Nephron (organoid): Measurements from ENCODE around the gene LENEP.

Source experiments
- H3K27ac Mint-ChIP-seq, 3 experiments: 2 replicates each; pipeline ENCODE4 v1.8.0; 2020; ENCODE audit warnings: mixed read lengths in 3 of 3, mild to moderate bottlenecking in 2 of 3, moderate library complexity in 1 of 3
- H3K27me3 Mint-ChIP-seq: 2 replicates; pipeline ENCODE4 v1.8.0; 2021; ENCODE audit warnings: low read depth, mild to moderate bottlenecking, moderate library complexity, mixed read lengths
- H3K36me3 Mint-ChIP-seq: 2 replicates; pipeline ENCODE4 v1.8.0; 2020; ENCODE audit warnings: low read depth, mixed read lengths
- H3K4me1 Mint-ChIP-seq: 2 replicates; pipeline ENCODE4 v1.8.0; 2020; ENCODE audit warnings: mixed read lengths
- H3K4me3 Mint-ChIP-seq, 3 experiments: 2 replicates each; pipeline ENCODE4 v1.8.0; 2020; ENCODE audit warnings: mild to moderate bottlenecking in 3 of 3, mixed read lengths in 3 of 3, moderate library complexity in 2 of 3
- H3K9me3 Mint-ChIP-seq: 2 replicates; pipeline ENCODE4 v1.8.0; 2020; ENCODE audit warnings: mixed read lengths
- TF ChIP-seq, protein P1 (sequence below), 3 experiments: fragments of 200-600 bp; sonication (generic); IDR thresholded peaks; one replicate each; pipeline ENCODE4 v1.5.0; 2021; ENCODE audit warnings: antibody characterized with exemption in 3 of 3; ENCODE audit not compliant: unreplicated experiment in 3 of 3

The LENEP gene

DNA sequence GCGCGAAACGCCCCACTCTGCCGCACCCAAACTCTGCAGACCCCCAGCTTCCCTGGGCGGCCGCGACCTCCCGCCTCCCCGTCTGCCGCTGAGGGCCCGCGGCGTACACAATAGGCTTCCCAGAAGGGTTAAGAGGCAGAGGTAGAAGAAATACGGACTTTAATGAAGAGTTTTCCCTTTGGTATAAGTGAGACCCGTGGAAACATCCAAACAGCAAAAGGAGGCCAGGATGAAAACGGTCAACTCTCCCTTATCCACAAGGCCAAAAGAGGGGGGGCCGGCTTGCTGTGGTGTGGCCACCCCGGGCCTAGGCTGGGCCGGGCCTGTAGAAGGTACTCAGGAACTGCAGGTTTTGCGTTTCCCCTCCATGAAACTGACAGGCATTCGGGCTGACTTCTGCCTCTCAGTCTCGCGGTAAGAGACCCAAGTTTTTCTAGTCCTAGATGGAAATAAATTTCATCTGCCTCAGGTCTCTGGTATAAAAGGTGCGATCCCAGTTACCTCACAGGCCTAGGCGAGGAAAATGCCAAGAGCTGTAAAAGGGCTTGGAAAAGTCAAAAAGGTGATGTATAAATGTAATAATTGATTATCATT, 31.1 kb upstream of the LENEP start:
- H3K36me3 Mint-ChIP-seq = peaks cover 39% of the 10 kb centered on the region
- H3K27me3 Mint-ChIP-seq = no peaks in the 10 kb centered on the region

DNA sequence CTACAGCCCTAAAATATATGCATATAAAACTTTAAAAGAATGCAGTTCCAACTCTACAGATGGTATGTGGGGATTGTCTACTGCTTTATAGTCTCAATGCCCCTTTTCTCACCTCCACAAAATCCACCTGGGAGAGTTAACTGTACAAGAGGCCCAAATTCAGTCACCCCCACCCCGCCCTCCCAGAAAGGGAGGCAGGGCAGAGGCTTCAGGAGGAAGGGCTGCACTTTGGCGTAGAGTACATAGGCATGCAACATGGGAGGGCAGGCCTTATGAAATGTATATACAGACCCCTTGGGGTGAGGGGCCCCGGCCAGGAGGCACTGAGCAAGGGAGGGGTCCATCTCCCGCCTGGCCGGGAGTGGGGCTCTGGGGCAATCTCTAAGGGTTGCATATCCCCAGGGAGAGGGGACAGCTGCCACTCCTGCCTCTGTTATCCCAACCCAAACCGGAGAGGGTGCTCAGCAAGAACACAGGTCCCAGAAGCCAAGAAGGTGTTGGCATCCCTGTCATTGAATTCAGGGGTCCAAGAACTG, 30.5 kb upstream of the LENEP start:
- TF ChIP-seq, protein P1, sequence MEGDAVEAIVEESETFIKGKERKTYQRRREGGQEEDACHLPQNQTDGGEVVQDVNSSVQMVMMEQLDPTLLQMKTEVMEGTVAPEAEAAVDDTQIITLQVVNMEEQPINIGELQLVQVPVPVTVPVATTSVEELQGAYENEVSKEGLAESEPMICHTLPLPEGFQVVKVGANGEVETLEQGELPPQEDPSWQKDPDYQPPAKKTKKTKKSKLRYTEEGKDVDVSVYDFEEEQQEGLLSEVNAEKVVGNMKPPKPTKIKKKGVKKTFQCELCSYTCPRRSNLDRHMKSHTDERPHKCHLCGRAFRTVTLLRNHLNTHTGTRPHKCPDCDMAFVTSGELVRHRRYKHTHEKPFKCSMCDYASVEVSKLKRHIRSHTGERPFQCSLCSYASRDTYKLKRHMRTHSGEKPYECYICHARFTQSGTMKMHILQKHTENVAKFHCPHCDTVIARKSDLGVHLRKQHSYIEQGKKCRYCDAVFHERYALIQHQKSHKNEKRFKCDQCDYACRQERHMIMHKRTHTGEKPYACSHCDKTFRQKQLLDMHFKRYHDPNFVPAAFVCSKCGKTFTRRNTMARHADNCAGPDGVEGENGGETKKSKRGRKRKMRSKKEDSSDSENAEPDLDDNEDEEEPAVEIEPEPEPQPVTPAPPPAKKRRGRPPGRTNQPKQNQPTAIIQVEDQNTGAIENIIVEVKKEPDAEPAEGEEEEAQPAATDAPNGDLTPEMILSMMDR (IDR thresholded peaks at IDR 0.05; ENCODE audit: unreplicated experiment in 3 of 3) = no peak
- peak overlapping the region; percentile 97 to 99 (median 98) for H3K27ac Mint-ChIP-seq
- no peaks in the 10 kb centered on the region for H3K9me3 Mint-ChIP-seq
- H3K4me1 Mint-ChIP-seq = peaks cover 37% of the 10 kb centered on the region
- no peaks in the 10 kb centered on the region for H3K27me3 Mint-ChIP-seq
- peak overlapping the region; percentile 91 to 96 (median 93) for H3K4me3 Mint-ChIP-seq
- peaks cover 39% of the 10 kb centered on the region for H3K36me3 Mint-ChIP-seq

More for the DNA sequence above, 31.1 kb upstream of the LENEP start:
- Mint-ChIP-seq H3K27ac (peak overlapping the region; percentile 97 to 99 (median 98)), H3K9me3 (no peaks in the 10 kb centered on the region), H3K4me1 (peaks cover 43% of the 10 kb centered on the region), H3K4me3 (peak overlapping the region; percentile 91 to 96 (median 93))
- TF ChIP-seq, protein P1 (IDR thresholded peaks at IDR 0.05; ENCODE audit: unreplicated experiment in 3 of 3) = no peak

DNA sequence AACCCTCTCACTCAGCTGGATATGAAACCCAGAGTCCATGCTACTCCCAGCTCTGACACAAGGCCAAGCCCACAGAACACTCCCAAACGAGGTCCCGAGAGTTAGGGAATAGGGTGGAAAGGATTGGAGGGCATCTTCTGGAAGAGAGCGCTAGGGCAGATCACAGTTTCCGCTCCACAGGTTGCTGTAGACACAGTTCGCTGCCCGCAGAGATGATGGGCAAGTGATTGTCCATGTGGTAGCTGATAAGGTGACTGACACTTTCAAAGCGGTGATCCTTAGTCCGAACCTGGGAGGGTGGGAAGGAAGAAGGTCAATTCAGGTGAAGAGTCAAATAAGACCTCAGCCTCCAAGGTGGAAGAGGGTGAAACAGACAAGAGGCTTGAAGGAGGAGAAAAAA, 29.7 kb upstream of the LENEP start:
- Mint-ChIP-seq H3K27me3 (no peaks in the 10 kb centered on the region), H3K36me3 (peaks cover 39% of the 10 kb centered on the region), H3K27ac (peak overlapping the region; percentile 48 to 97 (median 66)), H3K9me3 (no peaks in the 10 kb centered on the region), H3K4me3 (peak overlapping the region; percentile 14 to 70 (median 39)), H3K4me1 (peaks cover 30% of the 10 kb centered on the region)
- TF ChIP-seq, protein P1 (IDR thresholded peaks at IDR 0.05; ENCODE audit: unreplicated experiment in 3 of 3) = no peak

DNA sequence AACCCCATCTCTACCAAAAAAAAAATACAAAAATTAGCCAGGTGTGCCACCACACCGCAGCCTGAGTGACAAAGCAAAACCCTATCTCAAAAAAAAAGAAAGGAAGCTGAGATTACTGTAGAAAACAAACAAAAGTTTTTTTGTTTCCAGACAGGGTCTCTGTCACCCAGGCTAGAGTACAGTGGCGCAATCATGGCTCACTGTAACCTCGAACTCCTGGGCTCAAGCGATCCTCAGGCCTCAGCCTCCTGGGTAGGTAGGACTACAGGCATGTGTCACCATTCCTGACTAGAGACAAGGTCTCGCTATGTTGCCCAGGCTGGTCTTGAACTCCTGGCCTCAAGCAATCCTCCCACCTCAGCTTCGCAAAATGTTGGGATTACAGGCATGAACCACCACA, 29.0 kb upstream of the LENEP start:
- Mint-ChIP-seq H3K9me3 (no peaks in the 10 kb centered on the region), H3K27me3 (no peaks in the 10 kb centered on the region), H3K4me3 (peak overlapping the region in 2 of 3 experiments; percentile 30 to 50), H3K4me1 (peaks cover 36% of the 10 kb centered on the region), H3K36me3 (peaks cover 39% of the 10 kb centered on the region), H3K27ac (peak overlapping the region; percentile 44 to 97 (median 66))
- TF ChIP-seq, protein P1 (IDR thresholded peaks at IDR 0.05; ENCODE audit: unreplicated experiment in 3 of 3) = no peak

DNA sequence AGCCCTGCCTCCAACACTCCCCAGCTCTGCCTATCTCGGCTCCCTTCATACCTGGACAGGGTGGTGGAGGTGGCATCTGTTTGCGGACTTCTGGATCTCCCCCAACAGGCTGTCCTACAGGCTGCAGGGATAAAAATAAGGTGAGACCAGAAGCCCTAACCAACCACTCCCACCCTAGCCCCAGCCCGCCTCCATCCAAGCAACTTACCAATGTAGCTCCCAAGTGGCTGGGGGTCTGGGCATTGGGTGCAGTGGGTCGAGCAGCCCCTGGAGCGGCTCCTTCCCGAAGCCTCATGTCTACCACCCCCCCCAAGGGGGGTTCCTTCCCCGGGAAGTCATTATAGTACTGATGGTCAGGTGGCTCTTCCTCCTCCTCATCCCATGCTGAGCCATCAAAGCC, 27.3 kb upstream of the LENEP start:
- Mint-ChIP-seq H3K9me3 (no peaks in the 10 kb centered on the region), H3K27ac (no peak overlapping the region), H3K4me1 (peaks cover 39% of the 10 kb centered on the region), H3K36me3 (peaks cover 39% of the 10 kb centered on the region), H3K27me3 (no peaks in the 10 kb centered on the region), H3K4me3 (no peak overlapping the region)
- TF ChIP-seq, protein P1 (IDR thresholded peaks at IDR 0.05; ENCODE audit: unreplicated experiment in 3 of 3) = no peak
